Nephron (organoid): ENCODE measurements around the gene RPTOR.
A peak's percentile ranks its signal among the peaks of the same experiment; 100 is the strongest.

ENCODE experiments used
- H3K27ac Mint-ChIP-seq, 3 experiments: 2 replicates each; pipeline ENCODE4 v1.8.0; 2020; ENCODE audit warnings: mixed read lengths in 3 of 3, mild to moderate bottlenecking in 2 of 3, moderate library complexity in 1 of 3
- H3K27me3 Mint-ChIP-seq: 2 replicates; pipeline ENCODE4 v1.8.0; 2021; ENCODE audit warnings: low read depth, mild to moderate bottlenecking, moderate library complexity, mixed read lengths
- H3K36me3 Mint-ChIP-seq: 2 replicates; pipeline ENCODE4 v1.8.0; 2020; ENCODE audit warnings: low read depth, mixed read lengths
- H3K4me1 Mint-ChIP-seq: 2 replicates; pipeline ENCODE4 v1.8.0; 2020; ENCODE audit warnings: mixed read lengths
- H3K4me3 Mint-ChIP-seq, 3 experiments: 2 replicates each; pipeline ENCODE4 v1.8.0; 2020; ENCODE audit warnings: mild to moderate bottlenecking in 3 of 3, mixed read lengths in 3 of 3, moderate library complexity in 2 of 3
- H3K9me3 Mint-ChIP-seq: 2 replicates; pipeline ENCODE4 v1.8.0; 2020; ENCODE audit warnings: mixed read lengths
- TF ChIP-seq, protein P1 (sequence below), 3 experiments: fragments of 200-600 bp; sonication (generic); IDR thresholded peaks; one replicate each; pipeline ENCODE4 v1.5.0; 2021; ENCODE audit warnings: antibody characterized with exemption in 3 of 3; ENCODE audit not compliant: unreplicated experiment in 3 of 3

RPTOR gene

GRCh38 chr17:80584176-80584905 lies 39.7 kb downstream of the RPTOR start:
- H3K27me3 Mint-ChIP-seq = no peaks in the 10 kb centered on the region
- peak overlapping the region in 1 of 3 experiments; percentile 30 for H3K27ac Mint-ChIP-seq
- H3K9me3 Mint-ChIP-seq = no peaks in the 10 kb centered on the region
- H3K36me3 Mint-ChIP-seq = peaks cover 3% of the 10 kb centered on the region
- no peak overlapping the region for H3K4me3 Mint-ChIP-seq
- peaks cover 17% of the 10 kb centered on the region for H3K4me1 Mint-ChIP-seq
- TF ChIP-seq, protein P1, sequence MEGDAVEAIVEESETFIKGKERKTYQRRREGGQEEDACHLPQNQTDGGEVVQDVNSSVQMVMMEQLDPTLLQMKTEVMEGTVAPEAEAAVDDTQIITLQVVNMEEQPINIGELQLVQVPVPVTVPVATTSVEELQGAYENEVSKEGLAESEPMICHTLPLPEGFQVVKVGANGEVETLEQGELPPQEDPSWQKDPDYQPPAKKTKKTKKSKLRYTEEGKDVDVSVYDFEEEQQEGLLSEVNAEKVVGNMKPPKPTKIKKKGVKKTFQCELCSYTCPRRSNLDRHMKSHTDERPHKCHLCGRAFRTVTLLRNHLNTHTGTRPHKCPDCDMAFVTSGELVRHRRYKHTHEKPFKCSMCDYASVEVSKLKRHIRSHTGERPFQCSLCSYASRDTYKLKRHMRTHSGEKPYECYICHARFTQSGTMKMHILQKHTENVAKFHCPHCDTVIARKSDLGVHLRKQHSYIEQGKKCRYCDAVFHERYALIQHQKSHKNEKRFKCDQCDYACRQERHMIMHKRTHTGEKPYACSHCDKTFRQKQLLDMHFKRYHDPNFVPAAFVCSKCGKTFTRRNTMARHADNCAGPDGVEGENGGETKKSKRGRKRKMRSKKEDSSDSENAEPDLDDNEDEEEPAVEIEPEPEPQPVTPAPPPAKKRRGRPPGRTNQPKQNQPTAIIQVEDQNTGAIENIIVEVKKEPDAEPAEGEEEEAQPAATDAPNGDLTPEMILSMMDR (IDR thresholded peaks at IDR 0.05; ENCODE audit: unreplicated experiment in 3 of 3) = no peak

GRCh38 chr17:80585890-80586845 lies 41.5 kb downstream of the RPTOR start:
- no peaks in the 10 kb centered on the region for H3K27me3 Mint-ChIP-seq
- H3K4me3 Mint-ChIP-seq = no peak overlapping the region
- H3K36me3 Mint-ChIP-seq = peaks cover 3% of the 10 kb centered on the region
- TF ChIP-seq, protein P1 (IDR thresholded peaks at IDR 0.05; ENCODE audit: unreplicated experiment in 3 of 3) = no peak
- peaks cover 17% of the 10 kb centered on the region for H3K4me1 Mint-ChIP-seq
- no peaks in the 10 kb centered on the region for H3K9me3 Mint-ChIP-seq
- peak overlapping the region; percentile 41 to 76 (median 51) for H3K27ac Mint-ChIP-seq

GRCh38 chr17:80586846-80587228 lies 42.2 kb downstream of the RPTOR start:
- H3K4me1 Mint-ChIP-seq = peaks cover 17% of the 10 kb centered on the region
- H3K4me3 Mint-ChIP-seq = no peak overlapping the region
- no peaks in the 10 kb centered on the region for H3K27me3 Mint-ChIP-seq
- peak overlapping the region; percentile 41 to 76 (median 51) for H3K27ac Mint-ChIP-seq
- H3K36me3 Mint-ChIP-seq = peaks cover 3% of the 10 kb centered on the region
- TF ChIP-seq, protein P1 (IDR thresholded peaks at IDR 0.05; ENCODE audit: unreplicated experiment in 3 of 3) = no peak
- no peaks in the 10 kb centered on the region for H3K9me3 Mint-ChIP-seq

- H3K4me3 Mint-ChIP-seq = no peak overlapping the region
- no peaks in the 10 kb centered on the region for H3K9me3 Mint-ChIP-seq
- H3K27me3 Mint-ChIP-seq = no peaks in the 10 kb centered on the region
- H3K27ac Mint-ChIP-seq = no peak overlapping the region
- H3K4me1 Mint-ChIP-seq = peaks cover 19% of the 10 kb centered on the region
- TF ChIP-seq, protein P1 (IDR thresholded peaks at IDR 0.05; ENCODE audit: unreplicated experiment in 3 of 3) = no peak
- H3K36me3 Mint-ChIP-seq = no peaks in the 10 kb centered on the region
Measured at GRCh38 chr17:80588702-80589383, 44.2 kb downstream of the RPTOR start.

DNA sequence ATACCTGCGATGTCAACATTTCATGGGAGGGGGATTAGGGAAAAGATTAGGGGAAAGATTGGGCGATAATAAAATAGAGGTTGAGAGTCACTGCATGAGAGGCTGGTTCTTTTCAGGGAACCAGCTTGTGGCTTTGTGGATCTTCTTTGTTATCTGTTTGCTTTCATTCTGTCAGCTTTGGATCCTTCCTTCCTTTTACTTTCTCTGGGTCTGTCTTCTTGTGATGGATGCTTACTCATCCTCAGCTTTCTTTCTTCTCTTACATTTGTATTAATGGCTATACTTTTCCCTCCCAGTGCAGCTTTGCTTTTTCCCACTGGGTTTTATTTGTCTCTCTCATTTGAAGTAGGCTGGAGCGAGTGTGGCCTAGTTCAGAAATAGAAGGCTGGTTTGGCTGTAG lies 47.1 kb downstream of the RPTOR start:
- no peaks in the 10 kb centered on the region for H3K36me3 Mint-ChIP-seq
- H3K4me3 Mint-ChIP-seq = no peak overlapping the region
- no peaks in the 10 kb centered on the region for H3K9me3 Mint-ChIP-seq
- no peak overlapping the region for H3K27ac Mint-ChIP-seq
- TF ChIP-seq, protein P1 (IDR thresholded peaks at IDR 0.05; ENCODE audit: unreplicated experiment in 3 of 3) = no peak
- H3K4me1 Mint-ChIP-seq = peaks cover 33% of the 10 kb centered on the region
- no peaks in the 10 kb centered on the region for H3K27me3 Mint-ChIP-seq
